HG03045 (cell line): ENCODE measurements around the gene KPNA4.
"Not testable (repeated sequence)": the region's sequence is repeated elsewhere in the genome, so short reads cannot be mapped to it uniquely, and the experiment has no call there.

Experiments used
- ATAC-seq: cut with Tn5 transposase; IDR thresholded peaks from one replicate; pipeline ENCODE4 v1.9.1; 2021; ENCODE audit warnings: mild to moderate bottlenecking, moderate library complexity; ENCODE audit not compliant: unreplicated experiment

Gene KPNA4

GRCh38 chr3:160565442-160566403, at the start of gene KPNA4:
TSS of gene KPNA4 (minus strand) at chr3:160565571. CDS start at chr3:160565282, 289 bp downstream.
- ATAC-seq, result peak; percentile 94

- no peak for ATAC-seq
These were observed 48.3 kb upstream of the KPNA4 start for GRCh38 chr3:160613661-160614060.

- no peak for ATAC-seq
These were observed 47.2 kb upstream of the KPNA4 start for GRCh38 chr3:160612386-160613075.

- ATAC-seq, result no peak
These were observed 45.8 kb upstream of the KPNA4 start for GRCh38 chr3:160611141-160611540.

GRCh38 chr3:160608870-160609269, 43.5 kb upstream of the KPNA4 start:
- ATAC-seq, result no peak

GRCh38 chr3:160607826-160608225, 42.5 kb upstream of the KPNA4 start:
- no peak for ATAC-seq

GRCh38 chr3:160605315-160605714, 39.9 kb upstream of the KPNA4 start:
- no peak for ATAC-seq

GRCh38 chr3:160603845-160604244, 38.5 kb upstream of the KPNA4 start:
- ATAC-seq, result not testable (repeated sequence)

- ATAC-seq, result no peak
These were observed 36.9 kb upstream of the KPNA4 start for GRCh38 chr3:160602259-160602658.

GRCh38 chr3:160601288-160601687, 35.9 kb upstream of the KPNA4 start:
- no peak for ATAC-seq

- ATAC-seq, result no peak
These were observed 33.5 kb upstream of the KPNA4 start for GRCh38 chr3:160598865-160599264.

- ATAC-seq, result no peak
These were observed 22.7 kb upstream of the KPNA4 start for GRCh38 chr3:160588023-160588422.

- no peak for ATAC-seq
These were observed 21.7 kb upstream of the KPNA4 start for GRCh38 chr3:160587105-160587504.

GRCh38 chr3:160586679-160587078, 21.3 kb upstream of the KPNA4 start:
- ATAC-seq, result no peak

- ATAC-seq, result no peak
These were observed 18.1 kb upstream of the KPNA4 start for GRCh38 chr3:160583451-160583850.

GRCh38 chr3:160580938-160581337, 15.6 kb upstream of the KPNA4 start:
- ATAC-seq, result no peak

GRCh38 chr3:160577556-160578195, 12.3 kb upstream of the KPNA4 start:
- no peak for ATAC-seq

- no peak for ATAC-seq
These were observed 11.7 kb upstream of the KPNA4 start for GRCh38 chr3:160577093-160577492.

GRCh38 chr3:160576621-160577020, 11.2 kb upstream of the KPNA4 start:
- ATAC-seq, result no peak

- no peak for ATAC-seq
These were observed 10.2 kb upstream of the KPNA4 start for GRCh38 chr3:160575589-160575988.

- ATAC-seq, result no peak
These were observed 9.3 kb upstream of the KPNA4 start for GRCh38 chr3:160574636-160575035.
